Measurements from ENCODE around the gene VAPA.
A peak's percentile ranks its signal among the peaks of the same experiment; 100 is the strongest.

DNA sequence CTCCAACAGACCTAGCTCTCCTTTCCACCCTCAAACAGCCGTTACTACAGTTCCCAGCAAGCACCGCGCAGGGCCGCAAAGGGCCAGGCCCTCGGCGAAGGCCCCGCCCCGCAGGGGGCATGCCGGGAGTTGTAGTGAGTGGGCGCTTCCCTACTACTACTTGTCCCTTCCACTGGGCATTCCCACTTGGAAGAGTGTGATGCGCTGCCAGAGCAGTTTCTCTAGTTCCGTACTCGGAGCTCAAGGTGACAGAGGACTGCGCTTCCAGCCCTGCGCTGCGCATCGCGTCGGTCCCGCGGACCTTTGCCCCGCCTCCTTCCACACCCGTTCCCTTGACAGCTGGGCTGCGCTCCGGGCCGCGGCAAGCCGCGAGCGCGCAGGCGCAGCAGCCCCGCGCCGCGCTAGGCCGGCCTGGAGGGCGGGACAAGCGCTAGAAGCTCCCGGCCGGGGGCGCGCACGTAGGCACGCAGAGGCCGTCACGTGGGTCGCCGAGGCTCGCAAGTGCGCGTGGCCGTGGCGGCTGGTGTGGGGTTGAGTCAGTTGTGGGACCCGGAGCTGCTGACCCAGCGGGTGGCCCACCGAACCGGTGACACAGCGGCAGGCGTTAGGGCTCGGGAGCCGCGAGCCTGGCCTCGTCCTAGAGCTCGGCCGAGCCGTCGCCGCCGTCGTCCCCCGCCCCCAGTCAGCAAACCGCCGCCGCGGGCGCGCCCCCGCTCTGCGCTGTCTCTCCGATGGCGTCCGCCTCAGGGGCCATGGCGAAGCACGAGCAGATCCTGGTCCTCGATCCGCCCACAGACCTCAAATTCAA is at the start of gene VAPA:
- peak; percentile 29 to 98 for TF ChIP-seq EP300 (IDR thresholded peaks at IDR 0.05)
- TF ChIP-seq, protein P1, sequence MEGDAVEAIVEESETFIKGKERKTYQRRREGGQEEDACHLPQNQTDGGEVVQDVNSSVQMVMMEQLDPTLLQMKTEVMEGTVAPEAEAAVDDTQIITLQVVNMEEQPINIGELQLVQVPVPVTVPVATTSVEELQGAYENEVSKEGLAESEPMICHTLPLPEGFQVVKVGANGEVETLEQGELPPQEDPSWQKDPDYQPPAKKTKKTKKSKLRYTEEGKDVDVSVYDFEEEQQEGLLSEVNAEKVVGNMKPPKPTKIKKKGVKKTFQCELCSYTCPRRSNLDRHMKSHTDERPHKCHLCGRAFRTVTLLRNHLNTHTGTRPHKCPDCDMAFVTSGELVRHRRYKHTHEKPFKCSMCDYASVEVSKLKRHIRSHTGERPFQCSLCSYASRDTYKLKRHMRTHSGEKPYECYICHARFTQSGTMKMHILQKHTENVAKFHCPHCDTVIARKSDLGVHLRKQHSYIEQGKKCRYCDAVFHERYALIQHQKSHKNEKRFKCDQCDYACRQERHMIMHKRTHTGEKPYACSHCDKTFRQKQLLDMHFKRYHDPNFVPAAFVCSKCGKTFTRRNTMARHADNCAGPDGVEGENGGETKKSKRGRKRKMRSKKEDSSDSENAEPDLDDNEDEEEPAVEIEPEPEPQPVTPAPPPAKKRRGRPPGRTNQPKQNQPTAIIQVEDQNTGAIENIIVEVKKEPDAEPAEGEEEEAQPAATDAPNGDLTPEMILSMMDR (IDR thresholded peaks at IDR 0.05), result peak in 1 of 5 experiments; percentile 42
